ENCODE data around the gene CATSPERZ. TPM values are rescaled to one million over a fixed set of nuclear protein-coding genes. Genes with fewer than 3 reads are reported as not detected.

CATSPERZ gene
- total and polyA plus RNA-seq, 2 of the 13 experiments (the other 11 are each of a cell fraction or from before 2014, with no cell fraction given), result 0.22 to 0.48 TPM

DNA sequence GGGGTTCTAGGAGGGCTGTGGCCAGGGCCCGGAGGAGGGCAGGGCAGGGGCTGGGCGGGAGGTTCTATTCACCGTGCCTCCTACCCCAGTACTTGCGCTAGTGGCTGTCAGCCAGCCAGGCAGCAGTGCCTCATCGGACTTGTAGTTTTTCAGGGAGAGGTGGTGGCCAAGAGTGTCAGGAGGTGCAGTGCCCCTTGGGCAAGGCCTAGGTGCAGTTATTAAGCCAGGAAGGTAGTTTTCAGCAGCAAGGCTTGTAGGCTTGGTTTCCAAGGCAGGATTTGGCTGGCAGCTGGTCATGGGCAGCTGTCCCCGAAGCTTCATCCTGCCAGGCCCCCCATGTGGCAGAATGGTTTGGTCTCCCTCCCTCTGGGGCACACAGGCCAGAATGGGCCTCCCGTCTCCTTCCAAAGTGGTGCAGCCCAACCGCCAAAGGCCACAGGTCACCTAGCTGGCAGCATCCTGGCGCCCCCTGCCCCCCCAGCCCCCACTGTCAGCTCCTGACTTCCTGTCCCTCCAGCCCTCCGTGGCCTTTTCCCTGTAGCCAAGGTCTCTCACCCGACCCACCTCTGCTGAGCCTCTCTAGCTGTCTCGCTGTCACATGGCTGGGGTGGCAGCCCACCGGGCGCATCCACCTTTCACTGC, 48.3 kb downstream of the CATSPERZ start (continued):
- TF ChIP-seq, protein P1, sequence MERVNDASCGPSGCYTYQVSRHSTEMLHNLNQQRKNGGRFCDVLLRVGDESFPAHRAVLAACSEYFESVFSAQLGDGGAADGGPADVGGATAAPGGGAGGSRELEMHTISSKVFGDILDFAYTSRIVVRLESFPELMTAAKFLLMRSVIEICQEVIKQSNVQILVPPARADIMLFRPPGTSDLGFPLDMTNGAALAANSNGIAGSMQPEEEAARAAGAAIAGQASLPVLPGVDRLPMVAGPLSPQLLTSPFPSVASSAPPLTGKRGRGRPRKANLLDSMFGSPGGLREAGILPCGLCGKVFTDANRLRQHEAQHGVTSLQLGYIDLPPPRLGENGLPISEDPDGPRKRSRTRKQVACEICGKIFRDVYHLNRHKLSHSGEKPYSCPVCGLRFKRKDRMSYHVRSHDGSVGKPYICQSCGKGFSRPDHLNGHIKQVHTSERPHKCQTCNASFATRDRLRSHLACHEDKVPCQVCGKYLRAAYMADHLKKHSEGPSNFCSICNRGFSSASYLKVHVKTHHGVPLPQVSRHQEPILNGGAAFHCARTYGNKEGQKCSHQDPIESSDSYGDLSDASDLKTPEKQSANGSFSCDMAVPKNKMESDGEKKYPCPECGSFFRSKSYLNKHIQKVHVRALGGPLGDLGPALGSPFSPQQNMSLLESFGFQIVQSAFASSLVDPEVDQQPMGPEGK (CRISPR knock-in tag; IDR thresholded peaks at IDR 0.05), result peak; percentile 78
- TF ChIP-seq NR2F2 (IDR thresholded peaks at IDR 0.05; ENCODE audit: borderline replicate concordance, low read depth) (peak; percentile 56), ZFX (CRISPR knock-in tag; IDR thresholded peaks at IDR 0.05; ENCODE audit: low read depth) (peak; percentile 42; the same call in 1 of the 2 replicates), RBFOX2 (IDR thresholded peaks at IDR 0.05; ENCODE audit: low read depth, low read length) (no peak)
- TF ChIP-seq, protein P2, sequence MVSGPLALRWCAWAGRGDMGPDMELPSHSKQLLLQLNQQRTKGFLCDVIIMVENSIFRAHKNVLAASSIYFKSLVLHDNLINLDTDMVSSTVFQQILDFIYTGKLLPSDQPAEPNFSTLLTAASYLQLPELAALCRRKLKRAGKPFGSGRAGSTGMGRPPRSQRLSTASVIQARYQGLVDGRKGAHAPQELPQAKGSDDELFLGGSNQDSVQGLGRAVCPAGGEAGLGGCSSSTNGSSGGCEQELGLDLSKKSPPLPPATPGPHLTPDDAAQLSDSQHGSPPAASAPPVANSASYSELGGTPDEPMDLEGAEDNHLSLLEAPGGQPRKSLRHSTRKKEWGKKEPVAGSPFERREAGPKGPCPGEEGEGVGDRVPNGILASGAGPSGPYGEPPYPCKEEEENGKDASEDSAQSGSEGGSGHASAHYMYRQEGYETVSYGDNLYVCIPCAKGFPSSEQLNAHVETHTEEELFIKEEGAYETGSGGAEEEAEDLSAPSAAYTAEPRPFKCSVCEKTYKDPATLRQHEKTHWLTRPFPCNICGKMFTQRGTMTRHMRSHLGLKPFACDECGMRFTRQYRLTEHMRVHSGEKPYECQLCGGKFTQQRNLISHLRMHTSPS (CRISPR knock-in tag; IDR thresholded peaks at IDR 0.05; ENCODE audit: low read depth), result peak; percentile 64; the same call in 1 of the 2 replicates
- TF ChIP-seq, protein P3, sequence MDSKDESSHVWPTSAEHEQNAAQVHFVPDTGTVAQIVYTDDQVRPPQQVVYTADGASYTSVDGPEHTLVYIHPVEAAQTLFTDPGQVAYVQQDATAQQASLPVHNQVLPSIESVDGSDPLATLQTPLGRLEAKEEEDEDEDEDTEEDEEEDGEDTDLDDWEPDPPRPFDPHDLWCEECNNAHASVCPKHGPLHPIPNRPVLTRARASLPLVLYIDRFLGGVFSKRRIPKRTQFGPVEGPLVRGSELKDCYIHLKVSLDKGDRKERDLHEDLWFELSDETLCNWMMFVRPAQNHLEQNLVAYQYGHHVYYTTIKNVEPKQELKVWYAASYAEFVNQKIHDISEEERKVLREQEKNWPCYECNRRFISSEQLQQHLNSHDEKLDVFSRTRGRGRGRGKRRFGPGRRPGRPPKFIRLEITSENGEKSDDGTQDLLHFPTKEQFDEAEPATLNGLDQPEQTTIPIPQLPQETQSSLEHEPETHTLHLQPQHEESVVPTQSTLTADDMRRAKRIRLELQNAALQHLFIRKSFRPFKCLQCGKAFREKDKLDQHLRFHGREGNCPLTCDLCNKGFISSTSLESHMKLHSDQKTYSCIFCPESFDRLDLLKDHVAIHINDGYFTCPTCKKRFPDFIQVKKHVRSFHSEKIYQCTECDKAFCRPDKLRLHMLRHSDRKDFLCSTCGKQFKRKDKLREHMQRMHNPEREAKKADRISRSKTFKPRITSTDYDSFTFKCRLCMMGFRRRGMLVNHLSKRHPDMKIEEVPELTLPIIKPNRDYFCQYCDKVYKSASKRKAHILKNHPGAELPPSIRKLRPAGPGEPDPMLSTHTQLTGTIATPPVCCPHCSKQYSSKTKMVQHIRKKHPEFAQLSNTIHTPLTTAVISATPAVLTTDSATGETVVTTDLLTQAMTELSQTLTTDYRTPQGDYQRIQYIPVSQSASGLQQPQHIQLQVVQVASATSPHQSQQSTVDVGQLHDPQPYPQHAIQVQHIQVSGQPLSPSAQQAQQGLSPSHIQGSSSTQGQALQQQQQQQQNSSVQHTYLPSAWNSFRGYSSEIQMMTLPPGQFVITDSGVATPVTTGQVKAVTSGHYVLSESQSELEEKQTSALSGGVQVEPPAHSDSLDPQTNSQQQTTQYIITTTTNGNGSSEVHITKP (CRISPR knock-in tag; IDR thresholded peaks at IDR 0.05; ENCODE audit: low read depth), result peak; percentile 98
- TF ChIP-seq, protein P4, sequence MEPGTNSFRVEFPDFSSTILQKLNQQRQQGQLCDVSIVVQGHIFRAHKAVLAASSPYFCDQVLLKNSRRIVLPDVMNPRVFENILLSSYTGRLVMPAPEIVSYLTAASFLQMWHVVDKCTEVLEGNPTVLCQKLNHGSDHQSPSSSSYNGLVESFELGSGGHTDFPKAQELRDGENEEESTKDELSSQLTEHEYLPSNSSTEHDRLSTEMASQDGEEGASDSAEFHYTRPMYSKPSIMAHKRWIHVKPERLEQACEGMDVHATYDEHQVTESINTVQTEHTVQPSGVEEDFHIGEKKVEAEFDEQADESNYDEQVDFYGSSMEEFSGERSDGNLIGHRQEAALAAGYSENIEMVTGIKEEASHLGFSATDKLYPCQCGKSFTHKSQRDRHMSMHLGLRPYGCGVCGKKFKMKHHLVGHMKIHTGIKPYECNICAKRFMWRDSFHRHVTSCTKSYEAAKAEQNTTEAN (CRISPR knock-in tag; conservative IDR thresholded peaks at IDR 0.05), result no peak

Data from HepG2 (cell line).